PC-3 (cell line): ENCODE results near the gene BMP4. TPM values are rescaled to one million over a fixed set of nuclear protein-coding genes. Genes with fewer than 3 reads are reported as not detected.

Experiments
- ATAC-seq: fragments of 200-7000 bp; cut with Tn5 transposase; 2 replicates; pipeline ENCODE4 v1.9.1; 2020; ENCODE audit warnings: mild to moderate bottlenecking, moderate library complexity
- BruUV-seq: library from RNA; stranded (reverse); fragments of 400-500 nt; replicated peaks from 2 replicates; lab custom pipeline; 2021; lab: Mats Ljungman, UMichigan
- CTCF ChIA-PET: fragments of 300-600 bp; sonication (Branson Sonifier 250); formaldehyde crosslinking; loops from one replicate; lab custom pipeline; 2022; ENCODE audit warnings: antibody characterized with exemption; lab: Charles Lee
- POLR2A ChIA-PET: fragments of 300-600 bp; sonication (Branson Sonifier 250); formaldehyde crosslinking; loops from one replicate; lab custom pipeline; 2022; ENCODE audit warnings: antibody characterized with exemption; ENCODE audit not compliant: unreplicated experiment; lab: Charles Lee
- DNase-seq: peaks from one replicate; pipeline ENCODE4 v3.0.0-alpha.2; 2015
- H2AFZ ChIP-seq: fragments of 300-600 bp; sonication (generic); 2 replicates; pipeline ENCODE4 v1.6.0; 2016; ENCODE audit warnings: antibody characterized with exemption, low read length
- H3F3A ChIP-seq: fragments of 300-600 bp; sonication (generic); one replicate; pipeline ENCODE4 v1.6.0; 2017; ENCODE audit warnings: antibody characterized with exemption, low read length, control low read depth, mild to moderate bottlenecking; ENCODE audit not compliant: unreplicated experiment
- H3K27ac ChIP-seq: fragments of 300-600 bp; sonication (generic); 2 replicates; pipeline ENCODE4 v1.5.1; 2016; ENCODE audit warnings: mild to moderate bottlenecking, low read length
- H3K27me3 ChIP-seq: fragments of 300-600 bp; sonication (generic); 2 replicates; pipeline ENCODE4 v1.6.1; 2016; ENCODE audit warnings: low read length, mixed read lengths
- H3K36me3 ChIP-seq: fragments of 300-600 bp; sonication (generic); 2 replicates; pipeline ENCODE4 v1.6.1; 2016; ENCODE audit warnings: low read depth, mixed run types, low read length, mixed read lengths
- H3K4me1 ChIP-seq: fragments of 300-600 bp; sonication (generic); 2 replicates; pipeline ENCODE4 v1.5.1; 2016; ENCODE audit warnings: low read length; ENCODE audit not compliant: insufficient read depth
- H3K4me2 ChIP-seq: fragments of 300-600 bp; sonication (generic); 2 replicates; pipeline ENCODE4 v1.6.0; 2016; ENCODE audit warnings: low read length
- H3K4me3 ChIP-seq: fragments of 300-600 bp; sonication (generic); 2 replicates; pipeline ENCODE4 v1.5.1; 2016; ENCODE audit warnings: mild to moderate bottlenecking, low read length, mixed read lengths
- H3K79me2 ChIP-seq: fragments of 300-600 bp; sonication (generic); 2 replicates; pipeline ENCODE4 v1.6.1; 2017; ENCODE audit warnings: low read length, mixed read lengths
- H3K9ac ChIP-seq: fragments of 300-600 bp; sonication (generic); 2 replicates; pipeline ENCODE4 v1.6.0; 2016; ENCODE audit warnings: mild to moderate bottlenecking, low read length
- H3K9me2 ChIP-seq: fragments of 300-600 bp; sonication (generic); replicated peaks from 2 replicates; pipeline ENCODE4 v1.6.1; 2016; ENCODE audit warnings: mixed run types, low read length, mixed read lengths
- H3K9me3 ChIP-seq: fragments of 300-600 bp; sonication (generic); 2 replicates; pipeline ENCODE4 v1.6.1; 2016; ENCODE audit warnings: low read length, mixed read lengths
- H4K20me1 ChIP-seq: fragments of 300-600 bp; sonication (generic); 2 replicates; pipeline ENCODE4 v1.6.1; 2016; ENCODE audit warnings: low read length, mixed read lengths
- EZH2 ChIP-seq: fragments of 300-600 bp; sonication (generic); IDR thresholded peaks from one replicate; pipeline ENCODE4 v1.6.1; 2017; ENCODE audit warnings: antibody characterized with exemption, mild to moderate bottlenecking, low read length; ENCODE audit not compliant: unreplicated experiment
- EZH2phosphoT487 ChIP-seq: fragments of 300-600 bp; sonication (generic); IDR thresholded peaks from 2 replicates; pipeline ENCODE4 v1.6.1; 2018; ENCODE audit warnings: mild to moderate bottlenecking, antibody characterized with exemption, low read length, borderline replicate concordance
- intact Hi-C: fragments of 100-400 bp; cut with micrococcal nuclease; formaldehyde crosslinking; loops from 2 replicates; pipeline ENCODE4 v1.9.0; 2023
- total RNA-seq: library from RNA; depleted of rRNA; stranded (reverse); fragments of >200 nt; gene quantifications from 2 replicates; pipeline ENCODE4 v1.2.3, GENCODE V29; 2014
- TF ChIP-seq, protein P1 (sequence below): fragments of 300-600 bp; sonication (generic); conservative IDR thresholded peaks from 2 replicates; pipeline ENCODE4 v1.5.1; 2017; ENCODE audit warnings: antibody characterized with exemption, low read depth, mild to moderate bottlenecking, low read length

BMP4 gene
- total RNA-seq, 1 experiment from 2014 or later = 8.7 TPM

DNA sequence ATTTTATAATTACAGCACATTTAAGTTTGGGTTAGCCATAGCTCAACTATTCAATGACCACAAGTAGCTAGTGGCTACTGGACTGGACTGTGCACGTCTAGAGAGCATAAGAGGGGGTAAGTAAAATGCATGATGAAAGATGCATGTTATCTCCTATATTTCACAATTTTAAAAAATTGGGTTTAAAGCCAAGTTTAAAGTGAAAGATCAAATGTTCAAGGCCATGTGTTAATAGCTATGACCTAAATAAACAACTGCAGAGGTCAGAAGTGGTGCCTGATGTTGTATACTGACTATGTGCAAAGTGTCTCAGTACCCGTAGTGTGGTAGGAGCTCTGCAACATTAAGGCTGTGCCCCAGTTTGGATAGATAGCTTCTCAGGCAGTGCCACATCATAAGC, 48.2 kb downstream of the BMP4 start:
- H3K79me2 ChIP-seq = no peaks in the 10 kb centered on the region
- ATAC-seq = no peak
- TF ChIP-seq, protein P1, sequence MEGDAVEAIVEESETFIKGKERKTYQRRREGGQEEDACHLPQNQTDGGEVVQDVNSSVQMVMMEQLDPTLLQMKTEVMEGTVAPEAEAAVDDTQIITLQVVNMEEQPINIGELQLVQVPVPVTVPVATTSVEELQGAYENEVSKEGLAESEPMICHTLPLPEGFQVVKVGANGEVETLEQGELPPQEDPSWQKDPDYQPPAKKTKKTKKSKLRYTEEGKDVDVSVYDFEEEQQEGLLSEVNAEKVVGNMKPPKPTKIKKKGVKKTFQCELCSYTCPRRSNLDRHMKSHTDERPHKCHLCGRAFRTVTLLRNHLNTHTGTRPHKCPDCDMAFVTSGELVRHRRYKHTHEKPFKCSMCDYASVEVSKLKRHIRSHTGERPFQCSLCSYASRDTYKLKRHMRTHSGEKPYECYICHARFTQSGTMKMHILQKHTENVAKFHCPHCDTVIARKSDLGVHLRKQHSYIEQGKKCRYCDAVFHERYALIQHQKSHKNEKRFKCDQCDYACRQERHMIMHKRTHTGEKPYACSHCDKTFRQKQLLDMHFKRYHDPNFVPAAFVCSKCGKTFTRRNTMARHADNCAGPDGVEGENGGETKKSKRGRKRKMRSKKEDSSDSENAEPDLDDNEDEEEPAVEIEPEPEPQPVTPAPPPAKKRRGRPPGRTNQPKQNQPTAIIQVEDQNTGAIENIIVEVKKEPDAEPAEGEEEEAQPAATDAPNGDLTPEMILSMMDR = no peak
- TF ChIP-seq EZH2phosphoT487 (no peak), EZH2 (no peak)

DNA sequence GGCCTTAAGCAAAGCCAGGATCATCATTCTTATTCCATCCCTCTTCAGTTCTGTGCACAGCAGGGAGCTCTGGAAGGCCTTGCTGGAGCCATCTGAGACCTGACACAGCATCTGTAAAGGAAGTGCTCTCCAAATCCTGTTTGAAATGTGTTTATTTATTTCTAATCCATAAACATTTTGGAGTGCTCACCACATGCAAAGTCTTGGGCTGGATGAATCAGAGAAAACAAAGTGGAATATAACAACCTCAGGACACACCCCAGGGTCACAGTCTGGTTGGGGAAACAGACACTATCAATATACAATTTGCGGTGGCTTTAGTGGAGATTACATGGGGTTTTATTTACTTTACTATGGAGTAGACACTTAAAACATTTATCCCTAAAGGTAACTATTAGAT, 54.3 kb downstream of the BMP4 start:
- Histone ChIP-seq H3K27ac (no peak overlapping the region), H3K4me2 (no peak overlapping the region), H3K4me1 (no peaks in the 10 kb centered on the region), H3F3A (no peaks in the 10 kb centered on the region), H3K4me3 (no peak overlapping the region), H4K20me1 (no peaks in the 10 kb centered on the region), H3K36me3 (no peaks in the 10 kb centered on the region), H3K27me3 (no peaks in the 10 kb centered on the region), H3K79me2 (no peaks in the 10 kb centered on the region), H2AFZ (no peak overlapping the region), H3K9ac (no peak overlapping the region), H3K9me2 (no peaks in the 10 kb centered on the region), H3K9me3 (0 out of 2 replicates have a peak, but pooled peaks cover 6% of the 10 kb centered on the region)
- DNase-seq = no peak
- TF ChIP-seq, protein P1 = no peak
- TF ChIP-seq EZH2 (no peak), EZH2phosphoT487 (no peak)
- intact Hi-C loops = no loop called here
- no peak for ATAC-seq
- CTCF ChIA-PET = no interaction called here
- POLR2A ChIA-PET = interaction anchor here (0.6 kb wide), 1 partner anchor 41 kb away, joined by 3 read pairs; no protein-coding TSS in a partner anchor
- BruUV-seq = no TSS peak

More for the DNA sequence above, 48.2 kb downstream of the BMP4 start:
- H3K27ac ChIP-seq = no peak overlapping the region
- H2AFZ ChIP-seq = no peak overlapping the region
- no peaks in the 10 kb centered on the region for H3K9me2 ChIP-seq
- no peak for DNase-seq
- H3K9me3 ChIP-seq = 0 out of 2 replicates have a peak, but pooled peaks cover 6% of the 10 kb centered on the region
- no peaks in the 10 kb centered on the region for H3F3A ChIP-seq
- no peak overlapping the region for H3K4me2 ChIP-seq
- no peaks in the 10 kb centered on the region for H3K27me3 ChIP-seq
- CTCF ChIA-PET = no interaction called here
- H3K9ac ChIP-seq = no peak overlapping the region
- intact Hi-C loops = no loop called here
- H4K20me1 ChIP-seq = no peaks in the 10 kb centered on the region
- POLR2A ChIA-PET = no interaction called here
- BruUV-seq = no TSS peak
- no peaks in the 10 kb centered on the region for H3K4me1 ChIP-seq
- H3K4me3 ChIP-seq = no peak overlapping the region
- no peaks in the 10 kb centered on the region for H3K36me3 ChIP-seq

DNA sequence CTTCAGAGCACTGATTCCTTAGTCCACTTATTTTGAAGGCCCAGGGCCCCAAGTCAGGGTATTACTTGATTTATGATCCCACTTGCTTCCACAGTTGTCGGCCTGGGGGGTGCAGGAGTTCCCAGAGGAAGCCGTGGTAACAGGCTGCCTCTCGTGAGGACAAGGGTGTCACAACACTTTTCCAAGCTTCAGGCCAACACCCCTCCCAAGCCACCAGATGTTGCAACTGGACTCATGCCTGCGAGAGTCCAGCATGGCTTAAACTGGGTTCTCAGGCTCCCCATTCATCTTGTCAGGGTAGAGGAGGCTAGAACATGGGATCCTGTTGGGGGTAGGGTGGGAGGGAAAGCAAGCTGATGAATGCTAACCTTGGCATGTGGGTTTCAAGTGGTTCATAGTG, 56.1 kb downstream of the BMP4 start:
- no peaks in the 10 kb centered on the region for H4K20me1 ChIP-seq
- no peak overlapping the region for H2AFZ ChIP-seq
- TF ChIP-seq, protein P1 = no peak
- TF ChIP-seq EZH2phosphoT487 (no peak), EZH2 (no peak)
- no peak overlapping the region for H3K4me3 ChIP-seq
- no peak overlapping the region for H3K4me2 ChIP-seq
- DNase-seq (no peak), ATAC-seq (no peak)
- no peaks in the 10 kb centered on the region for H3K36me3 ChIP-seq
- no peaks in the 10 kb centered on the region for H3K27me3 ChIP-seq
- CTCF ChIA-PET = no interaction called here
- BruUV-seq = no TSS peak
- no peaks in the 10 kb centered on the region for H3K79me2 ChIP-seq
- 0 out of 2 replicates have a peak, but pooled peaks cover 2% of the 10 kb centered on the region for H3K9me3 ChIP-seq
- no peaks in the 10 kb centered on the region for H3K4me1 ChIP-seq
- no peaks in the 10 kb centered on the region for H3F3A ChIP-seq
- no peaks in the 10 kb centered on the region for H3K9me2 ChIP-seq
- intact Hi-C loops = no loop called here
- H3K27ac ChIP-seq = no peak overlapping the region
- POLR2A ChIA-PET = no interaction called here
- no peak overlapping the region for H3K9ac ChIP-seq
